Astrocyte of the spinal cord (primary cell): ENCODE results near the gene C3orf18.
A peak's percentile ranks its signal among the peaks of the same experiment; 100 is the strongest.

Source experiments
- DNase-seq: peaks from one replicate; pipeline ENCODE4 v3.0.0; 2011; ENCODE audit warnings: low read depth, low spot score
- H3K4me3 ChIP-seq: 2 replicates; pipeline ENCODE4 v1.5.1; 2011; ENCODE audit warnings: low read depth, mild to moderate bottlenecking, low read length, moderate library complexity
- in situ Hi-C: cut with HindIII; loops from 2 replicates; pipeline ENCODE4 v1.10.0; 2017; ENCODE audit warnings: low sequenced_read_pairs
- TF ChIP-seq, protein P1 (sequence below): IDR thresholded peaks from 2 replicates; pipeline ENCODE4 v1.5.1; 2012; ENCODE audit warnings: low read depth, mild to moderate bottlenecking, low read length, inconsistent platforms

C3orf18 gene

GRCh38 chr3:50567386-50568167, at the start of gene C3orf18:
C3orf18 (minus strand) TSS chr3:50567747; CDS start chr3:50565699, 2,048 bp downstream.
- TF ChIP-seq, protein P1, sequence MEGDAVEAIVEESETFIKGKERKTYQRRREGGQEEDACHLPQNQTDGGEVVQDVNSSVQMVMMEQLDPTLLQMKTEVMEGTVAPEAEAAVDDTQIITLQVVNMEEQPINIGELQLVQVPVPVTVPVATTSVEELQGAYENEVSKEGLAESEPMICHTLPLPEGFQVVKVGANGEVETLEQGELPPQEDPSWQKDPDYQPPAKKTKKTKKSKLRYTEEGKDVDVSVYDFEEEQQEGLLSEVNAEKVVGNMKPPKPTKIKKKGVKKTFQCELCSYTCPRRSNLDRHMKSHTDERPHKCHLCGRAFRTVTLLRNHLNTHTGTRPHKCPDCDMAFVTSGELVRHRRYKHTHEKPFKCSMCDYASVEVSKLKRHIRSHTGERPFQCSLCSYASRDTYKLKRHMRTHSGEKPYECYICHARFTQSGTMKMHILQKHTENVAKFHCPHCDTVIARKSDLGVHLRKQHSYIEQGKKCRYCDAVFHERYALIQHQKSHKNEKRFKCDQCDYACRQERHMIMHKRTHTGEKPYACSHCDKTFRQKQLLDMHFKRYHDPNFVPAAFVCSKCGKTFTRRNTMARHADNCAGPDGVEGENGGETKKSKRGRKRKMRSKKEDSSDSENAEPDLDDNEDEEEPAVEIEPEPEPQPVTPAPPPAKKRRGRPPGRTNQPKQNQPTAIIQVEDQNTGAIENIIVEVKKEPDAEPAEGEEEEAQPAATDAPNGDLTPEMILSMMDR, result no peak
- H3K4me3 ChIP-seq, result peak within 1 kb of the TSS; percentile 49
- in situ Hi-C loops, result no loop called here
- DNase-seq, result peak; percentile 86

DNA sequence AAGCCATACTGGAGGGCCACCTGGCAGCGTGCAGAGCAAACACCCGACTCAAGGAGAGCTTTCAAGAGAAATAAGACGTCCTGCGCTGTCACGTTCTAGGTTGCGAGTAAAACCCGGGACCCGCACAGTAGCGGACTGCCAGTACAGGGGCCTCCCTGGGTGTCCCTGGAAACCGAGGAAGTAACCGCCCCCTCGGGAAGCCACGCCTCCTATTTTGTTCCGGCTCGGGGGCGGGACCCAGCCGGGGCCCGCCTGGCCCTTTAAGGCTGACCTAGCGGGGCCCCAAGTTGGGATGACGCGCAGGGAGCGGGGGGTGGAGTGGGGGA, 49.2 kb upstream of the C3orf18 start:
- DNase-seq, result peak; percentile 90
- TF ChIP-seq, protein P1, result no peak
- H3K4me3 ChIP-seq, result peak overlapping the region; percentile 72
- in situ Hi-C loops, result no loop called here

GRCh38 chr3:50616003-50616769, 48.6 kb upstream of the C3orf18 start:
- TF ChIP-seq, protein P1, result peak; percentile 100
- in situ Hi-C loops, result no loop called here
- DNase-seq, result peak; percentile 82
- peak overlapping the region; percentile 72 for H3K4me3 ChIP-seq

GRCh38 chr3:50615190-50615589, 47.6 kb upstream of the C3orf18 start:
- TF ChIP-seq, protein P1, result no peak

DNA sequence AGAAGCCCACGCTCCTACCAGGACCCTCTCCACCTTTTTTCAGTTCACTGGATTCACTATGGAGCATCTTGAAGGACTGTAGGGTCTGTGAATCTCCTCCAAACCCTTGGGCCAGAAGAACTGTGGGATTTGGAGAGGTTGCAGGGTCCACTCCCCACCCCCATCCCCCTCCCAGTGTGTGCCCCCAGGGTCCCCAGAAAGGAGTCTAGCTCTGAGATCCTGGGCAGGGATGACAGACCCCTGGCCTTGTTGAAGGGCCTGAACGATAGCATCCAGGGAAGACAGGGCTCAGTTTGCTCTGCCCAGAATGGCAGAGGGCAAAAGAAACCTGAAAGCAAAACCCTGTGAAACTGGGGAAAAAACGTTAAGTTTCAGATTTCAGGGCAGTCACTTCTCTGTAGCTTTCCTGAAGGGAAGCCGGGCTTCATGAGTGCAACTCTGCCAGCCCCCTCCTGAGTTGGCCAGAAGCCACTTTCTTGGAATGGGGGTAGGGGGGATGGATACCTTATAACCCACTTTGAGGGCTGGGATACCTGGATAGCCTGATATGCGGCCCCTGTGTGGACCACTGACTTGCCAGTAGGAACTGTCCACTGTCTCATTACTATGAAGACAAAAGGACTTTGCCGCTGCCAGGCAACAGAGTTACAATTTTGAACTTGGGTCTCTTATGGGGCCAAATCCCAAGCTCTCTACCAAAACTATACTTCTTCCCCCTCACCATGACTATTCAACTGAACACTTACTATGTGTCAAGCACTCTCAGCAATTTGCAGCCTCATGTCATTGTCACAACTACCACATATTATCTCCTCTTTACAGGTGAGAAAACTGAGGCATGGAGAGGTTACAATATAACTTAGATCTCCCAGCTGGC, 45.7 kb upstream of the C3orf18 start:
- TF ChIP-seq, protein P1, result no peak
- no peak overlapping the region for H3K4me3 ChIP-seq
- no peak for DNase-seq
- in situ Hi-C loops, result no loop called here

More at GRCh38 chr3:50615190-50615589, 47.6 kb upstream of the C3orf18 start:
- no peak for DNase-seq
- no peak overlapping the region for H3K4me3 ChIP-seq
- in situ Hi-C loops, result no loop called here

- DNase-seq, result no peak
- in situ Hi-C loops, result no loop called here
- TF ChIP-seq, protein P1, result no peak
- H3K4me3 ChIP-seq, result peak overlapping the region; percentile 55
These were observed 44.8 kb upstream of the C3orf18 start for GRCh38 chr3:50612234-50612882.
